ENCODE measurements around the gene MMP7. TPM values are rescaled to one million over a fixed set of nuclear protein-coding genes. Genes with fewer than 3 reads are reported as not detected.

Gene MMP7
- total RNA-seq, 1 donor from 2014 or later, result not detected

GRCh38 chr11:102478673-102479299 lies 51.8 kb downstream of the MMP7 start:
- Mint-ChIP-seq H3K27me3 (ENCODE audit: unreplicated experiment) (no peaks in the 10 kb centered on the region), H3K4me1 (ENCODE audit: unreplicated experiment) (peaks cover 24% of the 10 kb centered on the region)

GRCh38 chr11:102476812-102477211 lies 53.7 kb downstream of the MMP7 start:
- no peak for TF ChIP-seq CTCF (IDR thresholded peaks at IDR 0.05)
- H3K4me3 Mint-ChIP-seq (ENCODE audit: unreplicated experiment), result no peak overlapping the region
- H3K36me3 Mint-ChIP-seq (ENCODE audit: unreplicated experiment), result no peaks in the 10 kb centered on the region
- H3K27me3 Mint-ChIP-seq (ENCODE audit: unreplicated experiment), result no peaks in the 10 kb centered on the region
- peak overlapping the region; percentile 19 for H3K27ac Mint-ChIP-seq (ENCODE audit: unreplicated experiment)
- peaks cover 24% of the 10 kb centered on the region for H3K4me1 Mint-ChIP-seq (ENCODE audit: unreplicated experiment)
- no peaks in the 10 kb centered on the region for H3K9me3 Mint-ChIP-seq (ENCODE audit: unreplicated experiment)
- peak; percentile 8 for DNase-seq (ENCODE audit: extremely low spot score, unreplicated experiment)

More at GRCh38 chr11:102478673-102479299, 51.8 kb downstream of the MMP7 start:
- Mint-ChIP-seq H3K27ac (ENCODE audit: unreplicated experiment) (no peak overlapping the region), H3K9me3 (ENCODE audit: unreplicated experiment) (no peaks in the 10 kb centered on the region), H3K4me3 (ENCODE audit: unreplicated experiment) (no peak overlapping the region), H3K36me3 (ENCODE audit: unreplicated experiment) (no peaks in the 10 kb centered on the region)
- DNase-seq (ENCODE audit: extremely low spot score, unreplicated experiment), result no peak
- TF ChIP-seq CTCF (IDR thresholded peaks at IDR 0.05), result no peak

GRCh38 chr11:102476069-102476468 lies 54.5 kb downstream of the MMP7 start:
- Mint-ChIP-seq H3K4me3 (ENCODE audit: unreplicated experiment) (no peak overlapping the region), H3K4me1 (ENCODE audit: unreplicated experiment) (peaks cover 31% of the 10 kb centered on the region), H3K9me3 (ENCODE audit: unreplicated experiment) (no peaks in the 10 kb centered on the region), H3K27ac (ENCODE audit: unreplicated experiment) (no peak overlapping the region), H3K36me3 (ENCODE audit: unreplicated experiment) (no peaks in the 10 kb centered on the region), H3K27me3 (ENCODE audit: unreplicated experiment) (no peaks in the 10 kb centered on the region)
- DNase-seq (ENCODE audit: extremely low spot score, unreplicated experiment), result peak; percentile 0
- TF ChIP-seq CTCF (IDR thresholded peaks at IDR 0.05), result no peak

GRCh38 chr11:102473543-102473942 lies 57.0 kb downstream of the MMP7 start:
- Mint-ChIP-seq H3K4me3 (ENCODE audit: unreplicated experiment) (no peak overlapping the region), H3K4me1 (ENCODE audit: unreplicated experiment) (peaks cover 55% of the 10 kb centered on the region), H3K27me3 (ENCODE audit: unreplicated experiment) (no peaks in the 10 kb centered on the region), H3K9me3 (ENCODE audit: unreplicated experiment) (no peaks in the 10 kb centered on the region), H3K27ac (ENCODE audit: unreplicated experiment) (no peak overlapping the region), H3K36me3 (ENCODE audit: unreplicated experiment) (no peaks in the 10 kb centered on the region)
- TF ChIP-seq CTCF (IDR thresholded peaks at IDR 0.05), result no peak
- DNase-seq (ENCODE audit: extremely low spot score, unreplicated experiment), result peak; percentile 25

- TF ChIP-seq CTCF (IDR thresholded peaks at IDR 0.05), result no peak
- DNase-seq (ENCODE audit: extremely low spot score, unreplicated experiment), result no peak
- Mint-ChIP-seq H3K9me3 (ENCODE audit: unreplicated experiment) (no peaks in the 10 kb centered on the region), H3K36me3 (ENCODE audit: unreplicated experiment) (no peaks in the 10 kb centered on the region), H3K4me3 (ENCODE audit: unreplicated experiment) (no peak overlapping the region), H3K27me3 (ENCODE audit: unreplicated experiment) (no peaks in the 10 kb centered on the region), H3K4me1 (ENCODE audit: unreplicated experiment) (peaks cover 61% of the 10 kb centered on the region), H3K27ac (ENCODE audit: unreplicated experiment) (no peak overlapping the region)
Measured at GRCh38 chr11:102472127-102472526, 58.4 kb downstream of the MMP7 start.

Data from osteocyte (in vitro differentiated cells).